ENCODE data around the gene CEP152.

The CEP152 gene

DNA sequence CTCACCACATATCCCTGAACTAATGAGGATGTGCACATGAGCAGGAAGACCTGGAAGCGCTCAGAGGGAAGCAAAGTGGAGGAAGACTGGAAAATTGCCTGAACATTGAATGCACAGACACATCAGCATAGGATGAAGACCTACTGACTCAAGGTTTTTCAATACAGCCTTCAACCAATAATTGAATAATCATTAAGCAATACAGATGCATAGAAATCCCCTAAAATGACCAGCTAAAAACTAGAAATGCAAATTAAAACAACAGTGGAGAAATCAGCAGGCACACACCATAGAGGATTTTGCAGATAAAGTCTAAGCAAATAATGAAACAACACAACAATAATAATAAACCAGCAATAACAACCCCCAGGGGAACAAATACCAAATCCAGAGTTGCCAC lies 80.4 kb downstream of the CEP152 start:
- DNase-seq: no peak
- H3F3A ChIP-seq (ENCODE audit: insufficient read depth, low read length): no peaks in the 10 kb centered on the region
- no peak overlapping the region for H3K9ac ChIP-seq (ENCODE audit: low read length)
- H2AFZ ChIP-seq (ENCODE audit: low read length): no peak overlapping the region
- H3K9me3 ChIP-seq (replicated peaks; ENCODE audit: insufficient read depth, low read length): no peaks in the 10 kb centered on the region
- no peaks in the 10 kb centered on the region; the same call in 1 of the 2 replicates for H3K36me3 ChIP-seq (replicated peaks; ENCODE audit: insufficient read depth, low read length)
- H3K9me2 ChIP-seq (replicated peaks; ENCODE audit: insufficient read depth, low read length): no peaks in the 10 kb centered on the region
- no peaks in the 10 kb centered on the region for H3K4me1 ChIP-seq (ENCODE audit: low read length)
- H3K27me3 ChIP-seq (replicated peaks; ENCODE audit: insufficient read depth, low read length): no peaks in the 10 kb centered on the region
- TF ChIP-seq EZH2 (optimal IDR thresholded peaks at IDR 0.05; ENCODE audit: low read depth, low read length) (no peak), EZH2phosphoT487 (IDR thresholded peaks at IDR 0.05; ENCODE audit: low read length) (no peak)
- TF ChIP-seq, protein P1, sequence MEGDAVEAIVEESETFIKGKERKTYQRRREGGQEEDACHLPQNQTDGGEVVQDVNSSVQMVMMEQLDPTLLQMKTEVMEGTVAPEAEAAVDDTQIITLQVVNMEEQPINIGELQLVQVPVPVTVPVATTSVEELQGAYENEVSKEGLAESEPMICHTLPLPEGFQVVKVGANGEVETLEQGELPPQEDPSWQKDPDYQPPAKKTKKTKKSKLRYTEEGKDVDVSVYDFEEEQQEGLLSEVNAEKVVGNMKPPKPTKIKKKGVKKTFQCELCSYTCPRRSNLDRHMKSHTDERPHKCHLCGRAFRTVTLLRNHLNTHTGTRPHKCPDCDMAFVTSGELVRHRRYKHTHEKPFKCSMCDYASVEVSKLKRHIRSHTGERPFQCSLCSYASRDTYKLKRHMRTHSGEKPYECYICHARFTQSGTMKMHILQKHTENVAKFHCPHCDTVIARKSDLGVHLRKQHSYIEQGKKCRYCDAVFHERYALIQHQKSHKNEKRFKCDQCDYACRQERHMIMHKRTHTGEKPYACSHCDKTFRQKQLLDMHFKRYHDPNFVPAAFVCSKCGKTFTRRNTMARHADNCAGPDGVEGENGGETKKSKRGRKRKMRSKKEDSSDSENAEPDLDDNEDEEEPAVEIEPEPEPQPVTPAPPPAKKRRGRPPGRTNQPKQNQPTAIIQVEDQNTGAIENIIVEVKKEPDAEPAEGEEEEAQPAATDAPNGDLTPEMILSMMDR (IDR thresholded peaks at IDR 0.05; ENCODE audit: low read length): no peak
- no peak overlapping the region for H3K4me2 ChIP-seq (ENCODE audit: low read depth, low read length)
- no peaks in the 10 kb centered on the region; the same call in 1 of the 2 replicates for H4K20me1 ChIP-seq (ENCODE audit: insufficient read depth, low read length)
- H3K27ac ChIP-seq (ENCODE audit: low read length): no peak overlapping the region
- H3K4me3 ChIP-seq (ENCODE audit: low read length): no peak overlapping the region
- H3K79me2 ChIP-seq (ENCODE audit: low read length): no peaks in the 10 kb centered on the region

DNA sequence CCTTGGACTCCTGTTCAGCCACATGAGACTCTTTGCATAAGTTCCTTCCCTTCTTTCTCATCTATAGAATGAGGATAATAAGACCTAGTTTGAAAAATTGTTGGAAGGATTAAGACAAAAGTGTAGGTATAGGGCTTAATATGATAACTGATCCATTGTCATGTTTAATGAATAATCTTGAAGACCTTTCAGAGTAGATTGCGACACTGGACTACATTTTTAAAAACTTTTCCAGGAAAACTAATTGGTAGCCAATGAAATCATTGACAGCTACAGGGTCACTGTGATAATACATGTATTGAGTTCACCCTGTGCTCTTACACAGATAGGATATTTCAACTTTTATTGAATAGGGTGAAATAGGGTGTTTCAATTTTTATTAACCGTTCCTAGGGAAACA lies 86.9 kb downstream of the CEP152 start:
- H3F3A ChIP-seq (ENCODE audit: insufficient read depth, low read length): no peaks in the 10 kb centered on the region
- no peak overlapping the region for H3K27ac ChIP-seq (ENCODE audit: low read length)
- no peaks in the 10 kb centered on the region for H3K36me3 ChIP-seq (replicated peaks; ENCODE audit: insufficient read depth, low read length)
- H4K20me1 ChIP-seq (ENCODE audit: insufficient read depth, low read length): no peaks in the 10 kb centered on the region
- no peak overlapping the region for H3K9ac ChIP-seq (ENCODE audit: low read length)
- DNase-seq: no peak
- H3K4me3 ChIP-seq (ENCODE audit: low read length): no peak overlapping the region
- H2AFZ ChIP-seq (ENCODE audit: low read length): no peak overlapping the region
- no peaks in the 10 kb centered on the region for H3K4me1 ChIP-seq (ENCODE audit: low read length)
- H3K79me2 ChIP-seq (ENCODE audit: low read length): no peaks in the 10 kb centered on the region
- no peak for TF ChIP-seq EZH2phosphoT487 (IDR thresholded peaks at IDR 0.05; ENCODE audit: low read length)
- no peak for TF ChIP-seq EZH2 (optimal IDR thresholded peaks at IDR 0.05; ENCODE audit: low read depth, low read length)
- TF ChIP-seq, protein P1 (IDR thresholded peaks at IDR 0.05; ENCODE audit: low read length): no peak
- H3K27me3 ChIP-seq (replicated peaks; ENCODE audit: insufficient read depth, low read length): no peaks in the 10 kb centered on the region
- no peak overlapping the region for H3K4me2 ChIP-seq (ENCODE audit: low read depth, low read length)
- H3K9me3 ChIP-seq (replicated peaks; ENCODE audit: insufficient read depth, low read length): no peaks in the 10 kb centered on the region
- no peaks in the 10 kb centered on the region for H3K9me2 ChIP-seq (replicated peaks; ENCODE audit: insufficient read depth, low read length)

DNA sequence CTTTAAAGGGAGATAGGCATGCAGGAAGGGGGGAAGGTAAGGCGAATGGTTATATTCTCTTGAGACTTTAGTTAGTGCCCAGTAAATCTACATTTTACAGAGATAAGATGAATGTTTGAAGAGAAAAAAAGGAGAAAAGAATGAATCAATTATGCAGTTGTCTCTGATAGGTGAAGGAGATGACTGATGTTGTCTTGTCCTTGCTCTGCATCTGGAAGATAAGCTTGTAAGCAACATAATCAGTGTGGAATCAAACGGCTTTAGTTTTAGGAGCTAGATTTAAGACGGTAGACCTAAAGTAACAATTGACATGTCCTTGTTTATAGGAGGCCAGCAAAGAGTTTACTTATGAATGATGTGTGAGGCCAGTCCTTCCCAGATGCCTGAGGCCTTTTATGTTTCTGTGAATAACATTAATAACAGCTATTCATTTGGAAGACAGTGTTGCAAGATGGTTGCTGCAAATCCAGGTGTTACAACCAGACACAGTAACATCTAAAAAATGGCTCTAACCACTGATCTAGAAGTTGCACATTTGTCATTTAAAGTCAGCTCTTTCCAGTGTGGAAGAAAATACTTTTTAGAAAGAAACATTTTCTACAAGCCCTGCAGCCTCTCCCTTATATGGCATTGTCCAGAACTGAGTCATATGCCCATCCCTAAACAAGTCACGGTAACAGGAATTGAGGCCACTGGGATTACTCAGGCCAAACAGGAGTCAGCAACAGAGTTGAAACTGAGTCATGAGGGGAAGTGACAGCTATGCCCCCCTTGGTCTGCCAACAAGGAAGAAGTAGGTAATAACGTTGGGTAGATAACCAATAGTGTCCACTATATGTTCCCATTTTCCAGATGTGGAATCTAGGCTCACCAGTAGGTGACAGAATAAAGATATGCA lies 87.9 kb downstream of the CEP152 start:
- Histone ChIP-seq H4K20me1 (ENCODE audit: insufficient read depth, low read length) (no peaks in the 10 kb centered on the region), H3K4me2 (ENCODE audit: low read depth, low read length) (no peak overlapping the region), H3K9me3 (replicated peaks; ENCODE audit: insufficient read depth, low read length) (no peaks in the 10 kb centered on the region), H3K9me2 (replicated peaks; ENCODE audit: insufficient read depth, low read length) (no peaks in the 10 kb centered on the region), H3K4me1 (ENCODE audit: low read length) (no peaks in the 10 kb centered on the region), H3F3A (ENCODE audit: insufficient read depth, low read length) (no peaks in the 10 kb centered on the region), H3K4me3 (ENCODE audit: low read length) (no peak overlapping the region), H3K36me3 (replicated peaks; ENCODE audit: insufficient read depth, low read length) (no peaks in the 10 kb centered on the region), H2AFZ (ENCODE audit: low read length) (no peak overlapping the region), H3K27ac (ENCODE audit: low read length) (no peak overlapping the region), H3K9ac (ENCODE audit: low read length) (no peak overlapping the region), H3K27me3 (replicated peaks; ENCODE audit: insufficient read depth, low read length) (no peaks in the 10 kb centered on the region), H3K79me2 (ENCODE audit: low read length) (no peaks in the 10 kb centered on the region)
- DNase-seq: no peak
- TF ChIP-seq EZH2phosphoT487 (IDR thresholded peaks at IDR 0.05; ENCODE audit: low read length): no peak
- no peak for TF ChIP-seq EZH2 (optimal IDR thresholded peaks at IDR 0.05; ENCODE audit: low read depth, low read length)
- TF ChIP-seq, protein P1 (IDR thresholded peaks at IDR 0.05; ENCODE audit: low read length): no peak

Measured in MM.1S (cell line).